DOHH2 (cell line): ENCODE measurements around the gene TFDP1.

ENCODE experiments used
- H3F3A ChIP-seq: fragments of 200-600 bp; sonication (generic), shearing (Covaris generic); 2 replicates; pipeline ENCODE4 v1.6.0; 2016; ENCODE audit warnings: antibody characterized with exemption, mild to moderate bottlenecking; ENCODE audit not compliant: control insufficient read depth, insufficient read depth
- H3K27ac ChIP-seq: fragments of 200-600 bp; sonication (generic); 2 replicates; pipeline ENCODE4 v1.5.1; 2014; ENCODE audit warnings: low read depth, mild to moderate bottlenecking, low read length, moderate library complexity
- H3K27me3 ChIP-seq: fragments of 200-600 bp; sonication (generic); 2 replicates; pipeline ENCODE4 v1.6.1; 2014; ENCODE audit warnings: mild to moderate bottlenecking, low read length, mixed read lengths; ENCODE audit not compliant: control insufficient read depth
- H3K36me3 ChIP-seq: fragments of 200-600 bp; sonication (generic); 2 replicates; pipeline ENCODE4 v1.6.1; 2014; ENCODE audit warnings: mild to moderate bottlenecking, low read length, moderate library complexity, mixed read lengths; ENCODE audit not compliant: control insufficient read depth
- H3K4me1 ChIP-seq: fragments of 200-600 bp; sonication (generic); 2 replicates; pipeline ENCODE4 v1.6.1; 2014; ENCODE audit warnings: mild to moderate bottlenecking, low read length, mixed read lengths; ENCODE audit not compliant: control insufficient read depth
- H3K4me2 ChIP-seq: fragments of 200-600 bp; sonication (generic); 2 replicates; pipeline ENCODE4 v1.6.0; 2014; ENCODE audit warnings: mild to moderate bottlenecking, low read length, moderate library complexity
- H3K4me3 ChIP-seq: fragments of 200-600 bp; sonication (generic); 2 replicates; pipeline ENCODE4 v1.5.1; 2014; ENCODE audit warnings: mild to moderate bottlenecking, low read length, mixed read lengths
- H3K79me2 ChIP-seq: fragments of 200-600 bp; sonication (generic); 2 replicates; pipeline ENCODE4 v1.6.1; 2014; ENCODE audit warnings: mild to moderate bottlenecking, low read length, mixed read lengths; ENCODE audit not compliant: control insufficient read depth
- H3K9me2 ChIP-seq: fragments of 200-600 bp; sonication (generic); replicated peaks from 2 replicates; pipeline ENCODE4 v1.6.1; 2014; ENCODE audit warnings: mild to moderate bottlenecking, low read length, mixed read lengths; ENCODE audit not compliant: control insufficient read depth
- H3K9me3 ChIP-seq: fragments of 200-600 bp; sonication (generic); 2 replicates; pipeline ENCODE4 v1.6.1; 2014; ENCODE audit warnings: antibody characterized with exemption, low read length, mixed read lengths; ENCODE audit not compliant: control insufficient read depth, insufficient read depth
- H4K20me1 ChIP-seq: fragments of 200-600 bp; sonication (generic); 2 replicates; pipeline ENCODE4 v1.6.0; 2014; ENCODE audit warnings: low read depth, mild to moderate bottlenecking, antibody characterized with exemption, low read length, moderate library complexity; ENCODE audit not compliant: control insufficient read depth, insufficient read depth
- EZH2phosphoT487 ChIP-seq: fragments of 200-600 bp; sonication (generic); IDR thresholded peaks from 2 replicates; pipeline ENCODE4 v1.6.1; 2017; ENCODE audit warnings: borderline replicate concordance, mild to moderate bottlenecking, antibody characterized with exemption, low read length, moderate library complexity, mixed read lengths
- TF ChIP-seq, protein P1 (sequence below): fragments of 200-600 bp; sonication (generic); IDR thresholded peaks from one replicate; pipeline ENCODE4 v1.5.1; 2014; ENCODE audit warnings: antibody characterized with exemption, mild to moderate bottlenecking, low read depth, low read length; ENCODE audit not compliant: poor library complexity, severe bottlenecking

Gene TFDP1

DNA sequence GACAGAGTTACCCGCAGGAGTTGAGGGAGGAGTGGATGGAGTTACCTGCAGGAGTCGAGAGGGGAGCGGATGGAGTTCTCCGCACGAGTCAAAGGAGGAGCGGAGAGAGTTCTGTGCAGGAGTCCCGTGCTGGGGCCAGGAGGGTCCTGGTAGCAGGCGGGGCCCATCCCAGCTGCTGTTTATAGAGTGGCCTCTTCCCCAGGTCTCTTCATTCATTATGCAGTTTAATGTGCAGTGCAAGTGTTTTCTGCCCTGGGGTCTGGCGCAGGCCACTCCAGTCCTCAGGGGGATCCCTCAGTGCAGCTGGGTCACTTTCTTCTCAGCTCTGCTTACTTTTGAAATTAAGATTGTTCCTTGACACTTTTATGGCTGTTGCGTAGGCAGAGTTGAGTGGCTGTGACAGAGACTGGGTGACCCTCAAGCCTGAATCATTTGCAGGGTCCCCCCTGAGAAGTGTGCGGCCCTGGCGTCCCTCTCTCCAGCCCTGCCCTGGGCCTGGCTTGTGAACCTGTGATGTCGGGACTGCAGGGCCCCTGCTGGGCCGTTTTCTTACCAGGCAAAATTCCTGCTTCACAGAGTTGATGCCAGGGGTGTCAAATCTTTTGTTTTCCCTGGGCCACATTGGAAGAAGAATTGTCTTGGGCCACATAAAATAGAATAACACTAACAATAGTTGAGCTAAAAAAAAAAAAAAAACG, 17.9 kb downstream of the TFDP1 start:
- H3K4me3 ChIP-seq = no peak overlapping the region
- H3K4me2 ChIP-seq = no peak overlapping the region
- peaks cover 100% of the 10 kb centered on the region for H3K79me2 ChIP-seq
- H3K27me3 ChIP-seq = no peaks in the 10 kb centered on the region
- H3F3A ChIP-seq = no peaks in the 10 kb centered on the region
- H3K27ac ChIP-seq = no peak overlapping the region
- TF ChIP-seq, protein P1, sequence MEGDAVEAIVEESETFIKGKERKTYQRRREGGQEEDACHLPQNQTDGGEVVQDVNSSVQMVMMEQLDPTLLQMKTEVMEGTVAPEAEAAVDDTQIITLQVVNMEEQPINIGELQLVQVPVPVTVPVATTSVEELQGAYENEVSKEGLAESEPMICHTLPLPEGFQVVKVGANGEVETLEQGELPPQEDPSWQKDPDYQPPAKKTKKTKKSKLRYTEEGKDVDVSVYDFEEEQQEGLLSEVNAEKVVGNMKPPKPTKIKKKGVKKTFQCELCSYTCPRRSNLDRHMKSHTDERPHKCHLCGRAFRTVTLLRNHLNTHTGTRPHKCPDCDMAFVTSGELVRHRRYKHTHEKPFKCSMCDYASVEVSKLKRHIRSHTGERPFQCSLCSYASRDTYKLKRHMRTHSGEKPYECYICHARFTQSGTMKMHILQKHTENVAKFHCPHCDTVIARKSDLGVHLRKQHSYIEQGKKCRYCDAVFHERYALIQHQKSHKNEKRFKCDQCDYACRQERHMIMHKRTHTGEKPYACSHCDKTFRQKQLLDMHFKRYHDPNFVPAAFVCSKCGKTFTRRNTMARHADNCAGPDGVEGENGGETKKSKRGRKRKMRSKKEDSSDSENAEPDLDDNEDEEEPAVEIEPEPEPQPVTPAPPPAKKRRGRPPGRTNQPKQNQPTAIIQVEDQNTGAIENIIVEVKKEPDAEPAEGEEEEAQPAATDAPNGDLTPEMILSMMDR = no peak
- TF ChIP-seq EZH2phosphoT487 = no peak
- no peaks in the 10 kb centered on the region for H3K4me1 ChIP-seq
- peaks cover 35% of the 10 kb centered on the region for H4K20me1 ChIP-seq
- no peaks in the 10 kb centered on the region for H3K9me3 ChIP-seq
- no peaks in the 10 kb centered on the region for H3K9me2 ChIP-seq
- peaks cover 98% of the 10 kb centered on the region for H3K36me3 ChIP-seq

DNA sequence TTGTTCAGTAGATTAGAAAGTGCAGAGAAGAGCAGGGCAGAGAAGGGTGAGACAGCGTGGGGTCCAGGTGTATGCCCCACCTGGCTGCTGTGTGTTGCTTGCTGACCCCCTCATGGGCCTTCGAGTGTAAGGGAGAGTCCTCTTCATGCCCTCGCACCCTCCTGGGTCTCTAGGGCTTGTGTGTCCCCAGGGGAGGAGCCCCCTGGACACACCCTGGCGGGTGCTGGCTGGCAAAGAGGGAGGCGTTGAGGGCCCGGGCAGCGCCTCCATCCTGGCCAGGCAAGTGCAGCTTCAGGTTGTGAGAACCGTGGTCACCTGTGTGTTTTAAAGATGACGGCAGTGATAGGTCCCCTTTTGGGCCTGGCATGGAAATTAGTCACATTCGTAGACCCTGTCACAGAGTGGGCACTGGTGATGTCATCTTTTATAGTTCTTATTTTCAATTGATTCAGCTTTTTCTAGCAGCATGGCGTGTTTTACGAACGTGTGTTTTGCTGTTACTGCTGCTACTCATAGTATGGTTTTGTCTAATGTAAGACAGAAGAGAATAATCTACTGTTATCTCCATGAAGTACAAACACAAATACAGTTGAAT, 18.7 kb downstream of the TFDP1 start:
- peaks cover 100% of the 10 kb centered on the region for H3K79me2 ChIP-seq
- H3K4me3 ChIP-seq = no peak overlapping the region

DNA sequence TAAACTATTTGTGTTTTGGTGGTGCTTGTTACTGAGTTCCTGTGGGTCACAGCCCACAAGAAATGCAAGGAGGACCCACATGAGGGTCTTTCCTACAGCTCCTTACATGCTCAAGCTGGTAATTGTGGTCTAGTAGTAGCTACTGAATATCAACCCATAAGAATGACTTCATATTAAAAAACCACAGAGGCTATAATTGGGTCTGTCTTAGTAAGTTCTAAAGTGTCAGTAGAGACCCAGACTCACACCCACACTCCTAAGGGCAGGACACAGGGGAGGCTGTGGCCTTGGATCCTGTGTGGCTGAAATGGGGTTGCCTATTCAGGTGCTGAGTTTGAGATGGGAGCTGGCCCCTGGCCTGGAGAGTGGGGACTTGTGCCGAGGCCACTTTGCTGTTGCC, 19.6 kb downstream of the TFDP1 start:
- Histone ChIP-seq H3K9me2 (no peaks in the 10 kb centered on the region), H3K27ac (no peak overlapping the region), H3F3A (no peaks in the 10 kb centered on the region), H3K9me3 (no peaks in the 10 kb centered on the region), H3K4me3 (no peak overlapping the region), H3K27me3 (no peaks in the 10 kb centered on the region), H4K20me1 (peaks cover 40% of the 10 kb centered on the region), H3K79me2 (peaks cover 100% of the 10 kb centered on the region), H3K4me1 (no peaks in the 10 kb centered on the region), H3K36me3 (peaks cover 98% of the 10 kb centered on the region), H3K4me2 (no peak overlapping the region)
- TF ChIP-seq EZH2phosphoT487 = no peak
- TF ChIP-seq, protein P1 = no peak

More for the DNA sequence above, 18.7 kb downstream of the TFDP1 start:
- H3K4me1 ChIP-seq = no peaks in the 10 kb centered on the region
- H3K4me2 ChIP-seq = no peak overlapping the region
- H4K20me1 ChIP-seq = peaks cover 36% of the 10 kb centered on the region
- H3K27me3 ChIP-seq = no peaks in the 10 kb centered on the region
- TF ChIP-seq EZH2phosphoT487 = no peak
- H3K36me3 ChIP-seq = peaks cover 98% of the 10 kb centered on the region
- no peaks in the 10 kb centered on the region for H3K9me3 ChIP-seq
- no peaks in the 10 kb centered on the region for H3F3A ChIP-seq
- H3K27ac ChIP-seq = no peak overlapping the region
- no peaks in the 10 kb centered on the region for H3K9me2 ChIP-seq

DNA sequence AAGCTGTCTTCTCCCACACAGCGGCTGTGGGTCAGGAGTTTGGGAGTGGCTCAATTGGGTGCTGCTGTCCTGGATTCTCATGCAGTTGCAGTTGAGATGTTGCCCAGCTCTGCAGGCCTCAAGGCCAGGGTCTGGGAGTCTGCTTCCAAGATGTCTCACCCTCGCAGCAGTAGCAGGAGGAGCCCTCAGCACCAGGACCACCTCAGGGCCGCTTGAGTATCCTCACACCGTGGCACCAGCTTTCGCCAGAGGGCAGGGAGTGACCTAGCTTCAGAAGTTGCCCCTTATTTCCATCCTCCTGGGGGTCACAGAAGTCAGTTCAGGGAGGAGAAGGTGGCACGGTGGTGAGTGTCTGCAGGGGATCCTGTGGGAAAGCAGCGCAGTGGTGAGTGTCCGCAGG, 20.9 kb downstream of the TFDP1 start:
- Histone ChIP-seq H3K4me3 (no peak overlapping the region), H3K4me1 (no peaks in the 10 kb centered on the region), H3K9me3 (no peaks in the 10 kb centered on the region), H3K4me2 (no peak overlapping the region), H4K20me1 (peaks cover 31% of the 10 kb centered on the region), H3K36me3 (peaks cover 98% of the 10 kb centered on the region), H3K79me2 (peaks cover 100% of the 10 kb centered on the region), H3K27ac (no peak overlapping the region), H3K27me3 (no peaks in the 10 kb centered on the region), H3F3A (no peaks in the 10 kb centered on the region), H3K9me2 (no peaks in the 10 kb centered on the region)
- TF ChIP-seq, protein P1 = no peak
- TF ChIP-seq EZH2phosphoT487 = no peak
